Measurements from ENCODE around the gene ADSS1.

DNA sequence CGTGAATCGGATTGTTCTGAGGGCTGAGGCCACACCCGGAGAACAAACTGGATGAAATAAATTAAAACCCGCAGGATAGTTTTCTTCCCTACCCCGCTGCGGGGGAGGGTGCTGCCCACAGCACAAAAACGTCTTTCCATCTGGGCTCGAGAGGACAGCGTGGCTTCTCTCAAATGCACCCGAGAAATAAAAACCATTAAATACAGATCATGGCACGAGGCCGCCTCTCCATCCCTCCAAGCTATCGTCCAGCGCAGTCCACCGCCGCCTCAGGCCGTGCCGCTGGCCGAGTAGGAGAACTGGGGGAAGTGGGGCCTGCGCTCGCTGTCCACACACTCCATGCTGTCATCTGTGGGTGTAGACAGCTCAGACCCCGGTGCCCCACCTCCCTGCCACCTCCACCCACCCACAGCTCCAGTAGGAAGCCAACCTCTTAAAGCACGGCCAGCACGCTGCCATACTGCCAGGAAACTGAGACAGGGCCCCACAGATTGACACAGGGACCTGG lies 46.1 kb downstream of the ADSS1 start:
- TF ChIP-seq, protein P1, sequence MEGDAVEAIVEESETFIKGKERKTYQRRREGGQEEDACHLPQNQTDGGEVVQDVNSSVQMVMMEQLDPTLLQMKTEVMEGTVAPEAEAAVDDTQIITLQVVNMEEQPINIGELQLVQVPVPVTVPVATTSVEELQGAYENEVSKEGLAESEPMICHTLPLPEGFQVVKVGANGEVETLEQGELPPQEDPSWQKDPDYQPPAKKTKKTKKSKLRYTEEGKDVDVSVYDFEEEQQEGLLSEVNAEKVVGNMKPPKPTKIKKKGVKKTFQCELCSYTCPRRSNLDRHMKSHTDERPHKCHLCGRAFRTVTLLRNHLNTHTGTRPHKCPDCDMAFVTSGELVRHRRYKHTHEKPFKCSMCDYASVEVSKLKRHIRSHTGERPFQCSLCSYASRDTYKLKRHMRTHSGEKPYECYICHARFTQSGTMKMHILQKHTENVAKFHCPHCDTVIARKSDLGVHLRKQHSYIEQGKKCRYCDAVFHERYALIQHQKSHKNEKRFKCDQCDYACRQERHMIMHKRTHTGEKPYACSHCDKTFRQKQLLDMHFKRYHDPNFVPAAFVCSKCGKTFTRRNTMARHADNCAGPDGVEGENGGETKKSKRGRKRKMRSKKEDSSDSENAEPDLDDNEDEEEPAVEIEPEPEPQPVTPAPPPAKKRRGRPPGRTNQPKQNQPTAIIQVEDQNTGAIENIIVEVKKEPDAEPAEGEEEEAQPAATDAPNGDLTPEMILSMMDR (IDR thresholded peaks at IDR 0.05), result no peak
- TF ChIP-seq POLR2A (IDR thresholded peaks at IDR 0.05), result no peak

All from suprapubic skin (tissue), 3 donors.